ENCODE results near the gene CORO2B. TPM values are rescaled to one million over a fixed set of nuclear protein-coding genes. Genes with fewer than 3 reads are reported as not detected.

CORO2B gene
- total RNA-seq, 6 donors from 2014 or later = 0.79 to 9.0 (median 2.0) TPM

- TF ChIP-seq CTCF (IDR thresholded peaks at IDR 0.05) (no peak), POLR2A (IDR thresholded peaks at IDR 0.05) (no peak), POLR2AphosphoS5 (IDR thresholded peaks at IDR 0.05) (no peak), EP300 (IDR thresholded peaks at IDR 0.05) (no peak)
- Histone ChIP-seq H3K36me3 (peaks cover 0 to 11% (median 0%) of the 10 kb centered on the region in 4 donors), H3K4me3 (no peak overlapping the region), H3K27ac (no peak overlapping the region), H3K9me3 (no peaks in the 10 kb centered on the region), H3K27me3 (no peaks in the 10 kb centered on the region), H3K4me1 (peaks cover 0 to 5% (median 3%) of the 10 kb centered on the region in 4 donors)
- ATAC-seq (ENCODE audit: low FRiP score in 2 of 2) = no peak
- no peak for DNase-seq
- WGBS, 2 donors = 89 to 95% methylated on average over 1 of the region's 1 CpG
These were observed 131.1 kb downstream of the CORO2B start for GRCh38 chr15:68709876-68710275.

GRCh38 chr15:68710536-68710935 is 131.7 kb downstream of the CORO2B start:
- no peak for TF ChIP-seq POLR2AphosphoS5 (IDR thresholded peaks at IDR 0.05)
- TF ChIP-seq POLR2A (IDR thresholded peaks at IDR 0.05) = no peak
- no peak for TF ChIP-seq EP300 (IDR thresholded peaks at IDR 0.05)
- Histone ChIP-seq H3K9me3 (no peaks in the 10 kb centered on the region), H3K36me3 (peaks cover 0 to 11% (median 0%) of the 10 kb centered on the region in 4 donors), H3K27me3 (no peaks in the 10 kb centered on the region), H3K4me1 (no peaks in the 10 kb centered on the region), H3K4me3 (no peak overlapping the region), H3K27ac (no peak overlapping the region)
- DNase-seq = peak in 1 of 2 donors; percentile 58
- 93 to 96% methylated on average over 11 to 16 of the region's 16 CpGs for WGBS, 2 donors
- ATAC-seq (ENCODE audit: low FRiP score in 2 of 2) = no peak

- DNase-seq = no peak
- Histone ChIP-seq H3K4me3 (no peak overlapping the region), H3K27ac (no peak overlapping the region), H3K4me1 (no peaks in the 10 kb centered on the region), H3K36me3 (peaks cover 0 to 11% (median 0%) of the 10 kb centered on the region in 4 donors), H3K27me3 (no peaks in the 10 kb centered on the region), H3K9me3 (no peaks in the 10 kb centered on the region)
- TF ChIP-seq EP300 (IDR thresholded peaks at IDR 0.05) (no peak), POLR2A (IDR thresholded peaks at IDR 0.05) (no peak), POLR2AphosphoS5 (IDR thresholded peaks at IDR 0.05) (no peak), CTCF (IDR thresholded peaks at IDR 0.05) (no peak)
- 95 to 98% methylated on average over 8 to 10 of the region's 10 CpGs for WGBS, 2 donors
- no peak for ATAC-seq (ENCODE audit: low FRiP score in 2 of 2)
These were observed 132.6 kb downstream of the CORO2B start for GRCh38 chr15:68711406-68711805.

GRCh38 chr15:68712886-68713285 is 134.1 kb downstream of the CORO2B start:
- Histone ChIP-seq H3K36me3 (peaks cover 0 to 11% (median 0%) of the 10 kb centered on the region in 4 donors), H3K4me3 (no peak overlapping the region), H3K27ac (no peak overlapping the region), H3K9me3 (no peaks in the 10 kb centered on the region), H3K27me3 (no peaks in the 10 kb centered on the region), H3K4me1 (no peaks in the 10 kb centered on the region)
- DNase-seq (no peak), ATAC-seq (ENCODE audit: low FRiP score in 2 of 2) (no peak)
- TF ChIP-seq POLR2A (IDR thresholded peaks at IDR 0.05) (no peak), POLR2AphosphoS5 (IDR thresholded peaks at IDR 0.05) (no peak), CTCF (IDR thresholded peaks at IDR 0.05) (no peak), EP300 (IDR thresholded peaks at IDR 0.05) (no peak)
- WGBS, 2 donors = 70 to 77% methylated on average over 3 to 4 of the region's 4 CpGs

GRCh38 chr15:68713874-68714273 is 135.1 kb downstream of the CORO2B start:
- Histone ChIP-seq H3K9me3 (no peaks in the 10 kb centered on the region), H3K4me1 (no peaks in the 10 kb centered on the region), H3K27ac (no peak overlapping the region), H3K4me3 (no peak overlapping the region), H3K36me3 (peaks cover 0 to 11% (median 0%) of the 10 kb centered on the region in 4 donors), H3K27me3 (no peaks in the 10 kb centered on the region)
- 87 to 93% methylated on average over 8 to 9 of the region's 9 CpGs for WGBS, 2 donors
- DNase-seq = no peak
- ATAC-seq (ENCODE audit: low FRiP score in 2 of 2) = no peak
- TF ChIP-seq POLR2A (IDR thresholded peaks at IDR 0.05) (no peak), POLR2AphosphoS5 (IDR thresholded peaks at IDR 0.05) (no peak)

GRCh38 chr15:68715111-68715510 is 136.3 kb downstream of the CORO2B start:
- ATAC-seq (ENCODE audit: low FRiP score in 2 of 2) = no peak
- no peak for DNase-seq
- Histone ChIP-seq H3K4me3 (no peak overlapping the region), H3K36me3 (peaks cover 0 to 11% (median 0%) of the 10 kb centered on the region in 4 donors), H3K4me1 (no peaks in the 10 kb centered on the region), H3K27ac (no peak overlapping the region), H3K9me3 (no peaks in the 10 kb centered on the region), H3K27me3 (no peaks in the 10 kb centered on the region)
- TF ChIP-seq CTCF (IDR thresholded peaks at IDR 0.05) (no peak), EP300 (IDR thresholded peaks at IDR 0.05) (no peak), POLR2A (IDR thresholded peaks at IDR 0.05) (no peak), POLR2AphosphoS5 (IDR thresholded peaks at IDR 0.05) (no peak)
- WGBS, 2 donors = 88 to 89% methylated on average over 6 to 8 of the region's 8 CpGs
